Neural cell (in vitro differentiated cells): ENCODE data around the gene FNBP1L. TPM values are rescaled to one million over a fixed set of nuclear protein-coding genes. Genes with fewer than 3 reads are reported as not detected.

Experiments
- H2AFZ ChIP-seq: fragments of 200-600, 300-800 bp; sonication (generic), shearing (Covaris generic); 2 replicates; pipeline ENCODE4 v1.6.0; 2014; ENCODE audit warnings: low read depth, mild to moderate bottlenecking, antibody characterized with exemption, low read length, moderate library complexity
- H3F3A ChIP-seq: fragments of 200-600 bp; shearing (Covaris generic); 2 replicates; pipeline ENCODE4 v1.6.1; 2016; ENCODE audit warnings: mild to moderate bottlenecking, moderate library complexity, mixed read lengths, antibody characterized with exemption, low read length; ENCODE audit not compliant: insufficient read depth, poor library complexity, severe bottlenecking
- H3K27ac ChIP-seq: fragments of 200-600, 300-800 bp; sonication (generic), shearing (Covaris generic); 2 replicates; pipeline ENCODE4 v1.5.1; 2014; ENCODE audit warnings: mild to moderate bottlenecking, low read length, moderate library complexity
- H3K27me3 ChIP-seq: fragments of 300-800, 200-600 bp; sonication (generic), shearing (Covaris generic); 2 replicates; pipeline ENCODE4 v1.6.0; 2014; ENCODE audit warnings: mild to moderate bottlenecking, low read depth, low read length, moderate library complexity; ENCODE audit not compliant: insufficient read depth
- H3K36me3 ChIP-seq: fragments of 300-800, 200-600 bp; sonication (generic), shearing (Covaris generic); 2 replicates; pipeline ENCODE4 v1.5.1; 2014; ENCODE audit warnings: mild to moderate bottlenecking, antibody characterized with exemption, low read length, moderate library complexity; ENCODE audit not compliant: insufficient read depth
- H3K4me2 ChIP-seq: fragments of 300-800, 200-600 bp; sonication (generic), shearing (Covaris generic); 2 replicates; pipeline ENCODE4 v1.6.0; 2014; ENCODE audit warnings: mild to moderate bottlenecking, low read length
- H3K4me3 ChIP-seq: fragments of 300-800, 200-600 bp; sonication (generic), shearing (Covaris generic); 2 replicates; pipeline ENCODE4 v1.5.1; 2014; ENCODE audit warnings: mild to moderate bottlenecking, low read length, moderate library complexity
- H3K79me2 ChIP-seq: fragments of 200-600 bp; shearing (Covaris generic); replicated peaks from 2 replicates; pipeline ENCODE4 v1.6.0; 2014; ENCODE audit warnings: mild to moderate bottlenecking, low read length, moderate library complexity; ENCODE audit not compliant: insufficient read depth
- H3K9ac ChIP-seq: fragments of 300-800, 200-600 bp; sonication (generic), shearing (Covaris generic); 2 replicates; pipeline ENCODE4 v1.6.1; 2016; ENCODE audit warnings: mild to moderate bottlenecking, low read length, mixed read lengths
- H3K9me2 ChIP-seq: fragments of 200-600 bp; shearing (Covaris generic); 2 replicates; pipeline ENCODE4 v1.6.1; 2016; ENCODE audit warnings: mild to moderate bottlenecking, low read length, mixed read lengths; ENCODE audit not compliant: insufficient read depth
- H3K9me3 ChIP-seq: fragments of 200-600, 300-800 bp; sonication (generic), shearing (Covaris generic); 2 replicates; pipeline ENCODE4 v1.6.1; 2016; ENCODE audit warnings: mild to moderate bottlenecking, mixed run types, low read length, moderate library complexity, mixed read lengths
- H4K20me1 ChIP-seq: fragments of 200-600 bp; shearing (Covaris generic); 2 replicates; pipeline ENCODE4 v1.6.1; 2016; ENCODE audit warnings: mild to moderate bottlenecking, mixed run types; ENCODE audit not compliant: insufficient read depth
- CTCF ChIP-seq: fragments of 450-650 bp; IDR thresholded peaks from 2 replicates; pipeline ENCODE4 v1.5.1; 2014; ENCODE audit warnings: antibody characterized with exemption, mild to moderate bottlenecking, moderate library complexity; ENCODE audit not compliant: poor library complexity, severe bottlenecking
- EP300 ChIP-seq: fragments of 450-650 bp; conservative IDR thresholded peaks from 2 replicates; pipeline ENCODE4 v1.6.1; 2014; ENCODE audit warnings: antibody characterized with exemption, mild to moderate bottlenecking, moderate library complexity; ENCODE audit not compliant: poor library complexity, severe bottlenecking
- EZH2 ChIP-seq: fragments of 200-600, 300-800 bp; shearing (Covaris generic), sonication (generic); IDR thresholded peaks from 2 replicates; pipeline ENCODE4 v1.6.1; 2014; ENCODE audit warnings: antibody characterized with exemption, low read length, borderline replicate concordance, mild to moderate bottlenecking; ENCODE audit not compliant: insufficient read depth, poor library complexity, severe bottlenecking
- MXI1 ChIP-seq: fragments of 450-650 bp; conservative IDR thresholded peaks from 2 replicates; pipeline ENCODE4 v1.6.1; 2014; ENCODE audit warnings: antibody characterized with exemption, mild to moderate bottlenecking; ENCODE audit not compliant: poor library complexity, severe bottlenecking
- POLR2AphosphoS5 ChIP-seq: IDR thresholded peaks from 2 replicates; pipeline ENCODE4 v1.6.1; 2012
- RAD21 ChIP-seq: fragments of 450-650 bp; conservative IDR thresholded peaks from 2 replicates; pipeline ENCODE4 v1.6.1; 2014; ENCODE audit warnings: antibody characterized with exemption, mild to moderate bottlenecking, moderate library complexity
- REST ChIP-seq: IDR thresholded peaks from 2 replicates; pipeline ENCODE4 v1.6.1; 2012; ENCODE audit warnings: borderline replicate concordance
- SMC3 ChIP-seq: fragments of 450-650 bp; conservative IDR thresholded peaks from 2 replicates; pipeline ENCODE4 v1.6.1; 2014; ENCODE audit warnings: antibody characterized with exemption, mild to moderate bottlenecking, moderate library complexity; ENCODE audit not compliant: poor library complexity
- TAF1 ChIP-seq: IDR thresholded peaks from 2 replicates; pipeline ENCODE4 v1.6.1; 2012; ENCODE audit warnings: low read depth
- polyA plus RNA-seq: library from polyadenylated mRNA; depleted of rRNA; stranded (reverse); fragments of >200 nt; gene quantifications from 2 replicates; pipeline ENCODE4 v1.2.3, GENCODE V29; 2014

Gene FNBP1L
- polyA plus RNA-seq, 1 donor from 2014 or later, result 1,044 TPM

GRCh38 chr1:93533677-93534076, 85.8 kb downstream of the FNBP1L start:
- Histone ChIP-seq H4K20me1 (no peaks in the 10 kb centered on the region), H3K4me3 (no peak overlapping the region), H3K27me3 (no peaks in the 10 kb centered on the region), H2AFZ (no peak overlapping the region), H3K36me3 (peaks cover 29% of the 10 kb centered on the region), H3K27ac (no peak overlapping the region), H3K9ac (no peak overlapping the region), H3K79me2 (peaks cover 15% of the 10 kb centered on the region), H3K9me2 (no peaks in the 10 kb centered on the region), H3K4me2 (no peak overlapping the region), H3F3A (no peaks in the 10 kb centered on the region), H3K9me3 (no peaks in the 10 kb centered on the region)
- no peak for TF ChIP-seq RAD21
- no peak for TF ChIP-seq REST
- no peak for TF ChIP-seq CTCF
- TF ChIP-seq POLR2AphosphoS5, result no peak
- TF ChIP-seq SMC3, result no peak
- TF ChIP-seq EZH2, result no peak
- TF ChIP-seq MXI1, result no peak
- TF ChIP-seq TAF1, result no peak
- no peak for TF ChIP-seq EP300

- Histone ChIP-seq H3F3A (no peaks in the 10 kb centered on the region), H3K4me2 (no peak overlapping the region), H3K79me2 (peaks cover 12% of the 10 kb centered on the region), H4K20me1 (no peaks in the 10 kb centered on the region), H3K27me3 (no peaks in the 10 kb centered on the region), H3K9me3 (no peaks in the 10 kb centered on the region), H2AFZ (no peak overlapping the region), H3K36me3 (peaks cover 21% of the 10 kb centered on the region), H3K9me2 (no peaks in the 10 kb centered on the region), H3K27ac (no peak overlapping the region), H3K9ac (no peak overlapping the region), H3K4me3 (no peak overlapping the region)
- TF ChIP-seq MXI1, result no peak
- TF ChIP-seq POLR2AphosphoS5, result no peak
- no peak for TF ChIP-seq TAF1
- no peak for TF ChIP-seq REST
- TF ChIP-seq EP300, result no peak
- TF ChIP-seq CTCF, result no peak
- TF ChIP-seq SMC3, result no peak
- TF ChIP-seq EZH2, result no peak
- no peak for TF ChIP-seq RAD21
Measured at GRCh38 chr1:93537396-93537795, 89.5 kb downstream of the FNBP1L start.
